GM12864 (cell line): Measurements from ENCODE around the gene RHOBTB1.

ENCODE experiments used
- DNase-seq: peaks from one replicate; pipeline ENCODE4 v3.0.0-alpha.2; 2011; ENCODE audit warnings: low read depth
- H3K4me3 ChIP-seq: 2 replicates; pipeline ENCODE4 v1.5.1; 2011; ENCODE audit warnings: mild to moderate bottlenecking, low read depth, low read length, control low read depth
- TF ChIP-seq, protein P1 (sequence below): IDR thresholded peaks from 2 replicates; pipeline ENCODE4 v1.5.1; 2011; ENCODE audit warnings: low read depth, mild to moderate bottlenecking, moderate library complexity, low read length, control low read depth, inconsistent platforms; ENCODE audit errors: missing control alignments

The RHOBTB1 gene

DNA sequence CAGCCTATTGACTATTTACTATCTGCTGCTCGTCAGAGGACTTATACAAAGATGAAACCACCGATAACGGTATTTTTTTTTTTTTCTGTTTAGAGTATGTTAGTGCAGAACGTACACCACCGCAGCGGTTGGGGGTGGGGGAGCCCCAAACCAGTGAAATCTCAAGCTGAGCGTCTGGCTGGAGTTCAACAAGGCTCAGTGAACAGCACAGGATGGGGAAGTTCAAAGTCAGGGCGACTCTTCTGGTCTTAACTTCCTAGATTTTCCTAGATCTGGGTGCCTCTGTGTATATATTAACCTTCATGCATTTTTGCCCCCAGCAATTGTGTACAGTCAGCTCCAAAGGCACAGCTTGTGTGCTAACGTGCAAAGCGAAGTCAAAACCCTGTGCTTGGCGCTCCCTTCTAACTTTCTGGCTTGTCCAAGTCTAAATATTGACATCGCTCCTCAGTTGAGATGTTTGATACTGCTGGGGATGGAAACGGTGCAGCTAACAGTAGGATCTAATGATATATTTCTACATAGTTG lies 1.1 kb downstream of the RHOBTB1 start:
- no peak for DNase-seq
- TF ChIP-seq, protein P1, sequence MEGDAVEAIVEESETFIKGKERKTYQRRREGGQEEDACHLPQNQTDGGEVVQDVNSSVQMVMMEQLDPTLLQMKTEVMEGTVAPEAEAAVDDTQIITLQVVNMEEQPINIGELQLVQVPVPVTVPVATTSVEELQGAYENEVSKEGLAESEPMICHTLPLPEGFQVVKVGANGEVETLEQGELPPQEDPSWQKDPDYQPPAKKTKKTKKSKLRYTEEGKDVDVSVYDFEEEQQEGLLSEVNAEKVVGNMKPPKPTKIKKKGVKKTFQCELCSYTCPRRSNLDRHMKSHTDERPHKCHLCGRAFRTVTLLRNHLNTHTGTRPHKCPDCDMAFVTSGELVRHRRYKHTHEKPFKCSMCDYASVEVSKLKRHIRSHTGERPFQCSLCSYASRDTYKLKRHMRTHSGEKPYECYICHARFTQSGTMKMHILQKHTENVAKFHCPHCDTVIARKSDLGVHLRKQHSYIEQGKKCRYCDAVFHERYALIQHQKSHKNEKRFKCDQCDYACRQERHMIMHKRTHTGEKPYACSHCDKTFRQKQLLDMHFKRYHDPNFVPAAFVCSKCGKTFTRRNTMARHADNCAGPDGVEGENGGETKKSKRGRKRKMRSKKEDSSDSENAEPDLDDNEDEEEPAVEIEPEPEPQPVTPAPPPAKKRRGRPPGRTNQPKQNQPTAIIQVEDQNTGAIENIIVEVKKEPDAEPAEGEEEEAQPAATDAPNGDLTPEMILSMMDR = no peak
- H3K4me3 ChIP-seq = no peak overlapping the region

DNA sequence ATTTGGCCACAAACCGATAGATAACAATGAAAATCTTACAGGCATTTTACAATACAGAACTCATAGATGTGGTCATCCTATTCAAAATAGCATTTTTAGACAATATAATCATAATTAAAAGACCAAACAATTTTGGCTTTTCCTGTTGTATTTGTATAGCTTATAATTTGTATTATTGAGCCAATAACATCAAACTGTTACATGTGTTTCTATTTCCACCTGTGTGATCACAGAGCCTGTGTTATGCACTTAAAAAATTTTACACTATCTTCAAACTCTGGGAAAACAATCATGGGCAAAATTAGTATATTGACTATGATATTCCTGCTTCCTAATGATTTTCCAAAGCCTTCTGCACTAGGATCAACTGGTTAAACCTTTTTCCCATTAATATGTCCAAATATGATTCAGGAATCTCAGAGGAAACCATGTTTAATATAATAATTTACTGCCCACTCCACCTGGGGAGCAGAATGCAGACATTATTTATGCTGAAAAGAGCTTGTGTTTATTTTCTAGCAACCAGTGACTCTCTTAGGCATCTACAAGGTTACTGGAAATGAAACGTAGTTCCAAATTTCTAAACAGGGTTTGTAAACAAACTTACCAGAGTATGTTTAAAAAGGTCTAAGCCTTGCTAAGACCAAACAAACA lies 1.7 kb downstream of the RHOBTB1 start:
- H3K4me3 ChIP-seq = no peak overlapping the region

DNA sequence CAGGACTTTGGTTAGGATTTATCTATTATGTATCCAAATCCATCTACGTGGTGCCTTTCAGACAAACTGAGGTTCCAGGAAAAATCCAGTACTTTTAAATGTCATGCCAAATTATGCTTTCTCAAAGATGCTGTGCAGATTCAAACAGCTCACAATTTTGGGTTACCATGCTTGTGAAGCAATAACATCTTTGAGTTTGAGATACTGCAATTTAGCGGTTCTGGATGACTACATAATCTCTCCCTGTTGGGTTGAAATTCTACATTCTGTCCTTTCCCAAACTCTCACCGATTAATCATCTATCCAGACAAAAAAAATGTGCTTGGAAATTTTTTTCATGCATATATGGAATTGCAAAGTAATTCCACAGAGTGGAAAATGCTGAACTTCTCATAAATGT lies 3.5 kb downstream of the RHOBTB1 start:
- no peak for DNase-seq
- no peak overlapping the region for H3K4me3 ChIP-seq
- TF ChIP-seq, protein P1 = no peak

More for the DNA sequence above, 1.7 kb downstream of the RHOBTB1 start:
- no peak for DNase-seq
- TF ChIP-seq, protein P1 = no peak

DNA sequence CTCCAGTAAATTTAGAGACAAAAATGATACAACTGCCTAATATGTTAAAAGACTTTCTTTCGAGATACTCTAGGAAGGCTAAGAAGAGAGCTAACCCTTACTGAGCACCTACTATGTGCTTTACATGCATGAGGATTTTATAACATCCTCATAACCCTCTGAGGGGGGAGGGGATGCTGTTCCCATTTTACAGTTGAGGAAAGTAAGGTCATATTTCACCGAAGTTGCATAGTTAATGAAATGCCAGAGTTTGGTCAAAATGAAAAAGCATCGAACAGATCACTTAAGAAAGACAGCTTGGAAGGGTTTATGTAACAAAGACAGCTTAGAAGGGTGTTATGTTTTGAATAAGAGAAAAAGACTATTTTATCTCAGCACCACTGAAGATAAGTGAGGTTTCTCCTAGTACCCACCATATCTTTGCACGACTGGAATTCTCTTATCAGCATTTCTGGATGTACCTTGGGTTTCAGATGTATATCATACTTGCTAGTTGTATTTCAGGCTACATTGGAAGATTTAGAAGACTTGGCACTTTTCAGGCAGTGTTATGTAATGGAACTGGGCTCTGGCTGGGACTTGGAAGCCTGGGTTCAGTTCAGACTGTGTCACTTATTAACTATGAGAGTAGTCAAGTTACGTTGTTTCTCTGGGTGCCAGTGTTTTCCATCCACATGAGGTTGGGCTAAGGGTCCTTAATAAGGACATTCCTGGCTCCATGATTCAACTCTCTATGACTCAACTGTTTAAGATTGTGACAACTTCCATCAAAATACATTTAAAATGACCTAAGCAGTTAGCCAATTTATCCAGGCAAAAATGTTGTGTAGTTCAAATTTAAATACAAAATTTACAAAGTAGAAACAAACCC lies 6.0 kb downstream of the RHOBTB1 start:
- DNase-seq = no peak
- TF ChIP-seq, protein P1 = no peak
- H3K4me3 ChIP-seq = no peak overlapping the region

DNA sequence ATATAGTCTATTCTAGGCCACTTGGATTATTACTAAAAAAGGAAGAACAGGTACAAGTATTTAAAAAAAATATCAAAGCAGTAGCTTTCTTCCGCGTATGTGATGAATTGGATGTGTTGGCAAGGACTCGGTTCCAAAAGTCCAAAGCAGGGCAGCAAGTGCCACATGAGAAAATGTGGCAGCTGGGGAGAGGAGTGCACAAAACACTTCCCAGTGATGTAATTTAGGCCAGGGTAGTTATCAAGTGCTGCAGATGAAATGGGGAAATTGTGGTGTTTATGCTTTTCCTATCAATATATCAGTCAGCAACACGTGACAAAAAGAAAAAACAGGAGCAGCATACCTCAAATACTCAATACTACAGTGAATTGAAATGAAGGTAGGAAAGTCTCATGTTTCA lies 7.0 kb downstream of the RHOBTB1 start:
- TF ChIP-seq, protein P1 = no peak
- DNase-seq = no peak
- H3K4me3 ChIP-seq = no peak overlapping the region

DNA sequence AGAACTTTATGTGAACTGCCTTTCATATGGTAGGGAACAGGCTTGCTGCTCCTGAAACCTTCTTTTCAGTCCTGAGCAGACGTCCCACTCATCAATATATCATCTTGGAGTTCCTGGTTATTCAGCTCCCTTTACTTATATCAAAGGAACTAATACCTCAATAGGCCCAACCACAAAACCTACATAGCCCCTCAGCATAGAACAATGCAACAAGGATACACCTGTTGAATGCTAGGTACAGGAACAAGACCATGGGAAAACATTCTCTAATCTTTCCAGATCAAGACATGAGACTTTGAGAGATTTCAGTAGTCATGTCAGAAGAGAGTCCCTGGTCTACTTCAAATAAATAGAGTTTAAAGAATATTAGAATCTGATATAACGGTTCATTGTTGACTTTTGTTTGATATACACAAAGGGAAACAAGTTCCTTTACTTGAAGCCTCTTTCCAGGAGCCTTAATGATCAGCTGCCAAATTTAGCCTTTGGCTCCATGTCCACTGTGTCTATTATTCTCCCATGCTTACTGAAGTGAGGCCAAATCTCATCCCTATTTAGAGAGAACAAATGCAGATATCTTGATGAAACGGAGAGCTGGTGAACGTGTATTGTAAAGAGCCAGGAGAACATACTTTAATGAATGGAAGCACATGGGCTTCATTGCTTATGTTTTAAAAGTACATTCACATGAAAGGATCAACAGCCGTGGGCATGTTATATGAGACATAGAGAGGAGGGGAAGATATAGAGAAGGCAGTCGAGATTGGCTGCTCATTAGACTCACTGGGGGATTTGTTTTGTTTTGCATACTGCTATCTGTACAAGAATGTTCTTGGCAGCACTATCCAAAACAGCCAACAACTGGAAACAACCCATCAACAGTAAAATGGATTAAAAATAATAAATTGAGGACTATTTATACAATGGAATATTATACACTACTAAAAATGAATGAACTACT lies 9.5 kb downstream of the RHOBTB1 start:
- H3K4me3 ChIP-seq = no peak overlapping the region
- DNase-seq = no peak
- TF ChIP-seq, protein P1 = no peak
